ENCODE data around the gene PTPRG.

Gene PTPRG

DNA sequence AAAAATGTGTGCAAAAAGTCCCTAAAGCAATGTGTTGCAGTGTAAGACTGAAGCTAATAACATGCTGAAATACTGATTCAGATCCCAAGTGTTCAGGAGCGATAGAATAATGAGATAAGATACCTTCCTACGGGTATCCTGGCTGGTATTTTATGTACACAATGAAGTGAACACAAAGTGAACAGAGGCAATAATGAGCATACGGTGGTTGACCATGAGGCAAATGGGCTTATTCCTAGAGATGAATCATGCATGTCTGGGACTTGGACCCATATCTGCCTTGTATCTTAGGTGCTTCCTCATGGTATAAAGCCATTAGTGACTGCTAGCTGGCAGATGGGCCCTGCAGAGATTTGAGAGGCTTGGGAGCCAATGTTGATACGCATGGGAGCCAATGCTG is 21.5 kb downstream of the PTPRG start:
- TF ChIP-seq, protein P1, sequence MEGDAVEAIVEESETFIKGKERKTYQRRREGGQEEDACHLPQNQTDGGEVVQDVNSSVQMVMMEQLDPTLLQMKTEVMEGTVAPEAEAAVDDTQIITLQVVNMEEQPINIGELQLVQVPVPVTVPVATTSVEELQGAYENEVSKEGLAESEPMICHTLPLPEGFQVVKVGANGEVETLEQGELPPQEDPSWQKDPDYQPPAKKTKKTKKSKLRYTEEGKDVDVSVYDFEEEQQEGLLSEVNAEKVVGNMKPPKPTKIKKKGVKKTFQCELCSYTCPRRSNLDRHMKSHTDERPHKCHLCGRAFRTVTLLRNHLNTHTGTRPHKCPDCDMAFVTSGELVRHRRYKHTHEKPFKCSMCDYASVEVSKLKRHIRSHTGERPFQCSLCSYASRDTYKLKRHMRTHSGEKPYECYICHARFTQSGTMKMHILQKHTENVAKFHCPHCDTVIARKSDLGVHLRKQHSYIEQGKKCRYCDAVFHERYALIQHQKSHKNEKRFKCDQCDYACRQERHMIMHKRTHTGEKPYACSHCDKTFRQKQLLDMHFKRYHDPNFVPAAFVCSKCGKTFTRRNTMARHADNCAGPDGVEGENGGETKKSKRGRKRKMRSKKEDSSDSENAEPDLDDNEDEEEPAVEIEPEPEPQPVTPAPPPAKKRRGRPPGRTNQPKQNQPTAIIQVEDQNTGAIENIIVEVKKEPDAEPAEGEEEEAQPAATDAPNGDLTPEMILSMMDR (IDR thresholded peaks at IDR 0.05; ENCODE audit: insufficient read depth, low read depth, low read length, missing control alignments), result no peak
- no peak overlapping the region for H3K4me3 ChIP-seq (ENCODE audit: low read length)
- no peak for DNase-seq (ENCODE audit: low read depth)

DNA sequence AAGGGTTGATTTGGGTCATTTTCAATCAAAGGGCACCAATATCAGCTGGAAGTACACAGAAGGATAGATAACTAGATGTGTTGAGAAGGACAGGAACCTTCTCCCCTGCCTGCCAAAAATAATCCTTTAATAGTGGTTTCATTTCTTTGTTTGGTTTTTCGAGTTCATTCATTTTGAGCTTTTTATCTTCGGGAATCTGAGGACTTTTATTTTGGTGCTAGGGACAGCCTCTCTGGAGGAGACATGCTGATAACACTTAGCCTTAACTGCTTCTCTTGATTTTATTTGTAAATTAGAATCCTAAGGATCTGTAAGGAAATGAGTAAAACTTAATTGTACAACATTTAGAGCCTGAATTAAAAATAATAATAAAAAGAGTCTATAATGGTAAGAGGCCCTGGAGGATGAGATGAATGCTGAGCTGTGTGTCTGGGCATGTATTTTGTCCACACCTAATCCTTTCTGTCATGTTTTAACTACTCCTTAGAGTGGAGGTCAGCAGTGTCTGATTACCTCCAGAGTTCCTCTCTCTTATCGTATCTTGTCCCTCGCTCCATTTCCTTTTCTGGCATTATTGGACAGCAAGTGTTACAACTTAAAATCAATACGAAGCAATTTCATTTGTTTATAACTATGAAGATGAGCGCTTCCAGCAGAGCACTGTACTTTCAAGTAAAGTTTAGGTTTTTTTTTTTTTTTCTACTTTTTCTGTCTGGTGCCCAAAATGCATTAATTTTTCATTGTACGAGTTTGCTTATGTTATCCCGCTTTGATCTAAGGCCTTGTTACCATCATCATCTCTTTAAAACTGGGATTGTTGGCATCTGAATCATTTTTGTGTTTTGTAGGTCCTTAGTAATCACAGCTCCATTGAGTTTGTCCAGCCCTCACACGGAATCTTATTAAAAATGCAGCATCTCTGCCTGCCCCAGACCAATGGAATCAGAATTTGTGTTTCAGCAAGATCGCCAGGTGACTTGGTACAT is 22.8 kb downstream of the PTPRG start:
- DNase-seq (ENCODE audit: low read depth), result peak; percentile 42
- TF ChIP-seq, protein P1 (IDR thresholded peaks at IDR 0.05; ENCODE audit: insufficient read depth, low read depth, low read length, missing control alignments), result no peak
- no peak overlapping the region for H3K4me3 ChIP-seq (ENCODE audit: low read length)

DNA sequence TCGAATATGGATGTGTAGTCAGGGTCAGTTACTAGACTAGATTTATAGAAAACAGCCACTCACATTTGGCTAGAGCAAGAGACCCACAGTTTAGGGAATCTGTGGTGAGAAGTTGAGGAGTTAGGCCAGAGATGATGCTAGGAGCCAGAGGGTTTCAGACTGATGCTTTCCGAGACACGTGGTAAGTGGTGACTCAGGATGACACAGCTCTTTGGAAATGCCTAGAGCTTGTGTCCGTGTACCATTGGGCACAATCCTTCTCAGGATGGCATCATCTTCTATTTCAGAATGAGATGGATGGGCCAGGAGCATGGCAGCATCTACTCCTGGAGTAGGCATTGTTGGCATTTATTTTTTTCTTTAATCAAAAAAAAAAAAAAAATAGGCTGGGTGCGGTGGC is 28.5 kb downstream of the PTPRG start:
- H3K4me3 ChIP-seq (ENCODE audit: low read length), result no peak overlapping the region
- TF ChIP-seq, protein P1 (IDR thresholded peaks at IDR 0.05; ENCODE audit: insufficient read depth, low read depth, low read length, missing control alignments), result no peak
- DNase-seq (ENCODE audit: low read depth), result peak; percentile 91

DNA sequence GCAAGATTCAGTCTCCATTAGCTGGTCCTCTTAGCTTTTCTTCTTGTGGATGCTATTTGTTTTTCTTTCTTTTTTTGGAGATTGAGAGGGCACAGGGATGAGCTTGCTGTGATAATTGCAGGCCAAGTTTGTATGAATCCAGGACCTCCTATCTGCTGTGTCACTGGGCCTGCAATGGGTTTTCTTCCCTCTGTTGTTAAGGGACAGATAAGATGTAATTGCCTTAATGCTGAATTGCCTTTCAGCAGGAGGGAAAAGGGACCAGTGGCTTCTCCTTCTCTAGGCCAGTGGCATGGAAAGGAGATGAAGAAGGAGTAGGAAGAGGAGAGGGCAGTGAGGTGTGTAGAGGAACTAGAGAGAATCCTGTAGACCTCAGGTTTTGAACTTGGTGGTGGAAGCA is 29.9 kb downstream of the PTPRG start:
- TF ChIP-seq, protein P1 (IDR thresholded peaks at IDR 0.05; ENCODE audit: insufficient read depth, low read depth, low read length, missing control alignments), result no peak

DNA sequence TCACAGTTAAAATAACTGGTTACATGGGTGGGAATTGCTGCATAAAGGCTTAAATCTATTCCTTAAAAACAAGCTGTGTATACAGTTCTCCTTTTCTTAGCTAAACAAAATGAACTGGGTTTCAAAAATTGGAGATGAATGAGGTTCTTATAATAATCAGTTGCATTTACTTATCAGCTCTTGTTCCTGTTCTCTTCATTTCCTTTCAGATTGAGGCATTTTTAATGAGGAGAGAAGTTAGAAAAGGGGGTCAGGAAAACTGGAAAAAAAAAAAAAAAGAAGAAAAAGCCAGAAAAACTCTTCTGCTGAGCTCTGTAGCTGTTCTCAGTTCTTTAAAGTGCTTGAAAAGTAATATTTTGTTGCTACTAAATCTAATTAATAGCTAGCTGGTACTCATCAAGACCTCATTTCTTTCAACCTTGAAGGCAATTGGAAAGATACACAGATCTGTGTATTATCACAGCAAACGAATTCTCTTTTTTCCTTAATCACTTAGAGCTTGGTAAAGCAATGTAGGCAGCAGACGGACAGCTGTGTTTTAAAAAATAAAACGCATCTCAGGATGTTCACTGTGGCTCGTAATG is 32.2 kb downstream of the PTPRG start:
- no peak overlapping the region for H3K4me3 ChIP-seq (ENCODE audit: low read length)
- TF ChIP-seq, protein P1 (IDR thresholded peaks at IDR 0.05; ENCODE audit: insufficient read depth, low read depth, low read length, missing control alignments), result no peak
- no peak for DNase-seq (ENCODE audit: low read depth)

More for the DNA sequence above, 29.9 kb downstream of the PTPRG start:
- no peak overlapping the region for H3K4me3 ChIP-seq (ENCODE audit: low read length)
- no peak for DNase-seq (ENCODE audit: low read depth)

DNA sequence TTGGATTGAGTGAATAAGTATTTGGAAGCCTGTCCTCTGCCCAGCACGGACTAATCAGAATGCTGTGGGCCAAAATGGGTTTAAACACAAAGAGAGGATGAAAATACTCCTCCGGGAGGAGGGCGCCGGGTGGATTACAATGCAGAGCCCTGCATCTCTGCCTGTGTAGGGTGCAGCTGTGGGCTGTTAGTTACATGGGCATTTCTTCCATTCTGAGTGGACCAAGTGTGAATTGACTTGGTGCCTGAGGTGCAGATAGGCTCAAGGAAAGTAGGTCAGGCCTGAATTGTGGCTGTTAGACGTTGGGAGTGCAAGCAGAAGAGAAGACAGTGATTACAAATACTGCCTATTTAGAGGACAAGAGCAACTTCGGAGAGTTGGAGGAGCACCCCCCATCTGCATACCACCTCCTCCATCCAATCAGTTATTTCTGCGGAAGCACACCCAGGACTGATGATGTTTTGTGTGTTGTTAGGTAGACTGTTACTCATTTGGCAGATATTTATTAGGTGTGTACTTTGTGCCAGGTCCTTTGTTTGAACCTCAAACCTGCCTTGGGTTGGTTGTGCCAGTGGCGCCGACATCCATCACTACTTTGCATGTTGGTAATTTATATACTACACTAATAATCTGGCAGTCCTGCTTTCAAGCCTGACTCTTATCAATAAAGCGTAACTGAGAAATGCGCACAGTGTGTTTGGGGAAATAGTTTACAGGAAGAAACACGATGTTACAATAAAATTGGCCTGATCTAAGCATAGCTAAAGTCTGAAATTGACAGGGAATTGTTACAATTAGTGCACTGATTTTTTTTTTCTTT is 33.0 kb downstream of the PTPRG start:
- H3K4me3 ChIP-seq (ENCODE audit: low read length), result peak overlapping the region; percentile 2
- TF ChIP-seq, protein P1 (IDR thresholded peaks at IDR 0.05; ENCODE audit: insufficient read depth, low read depth, low read length, missing control alignments), result no peak
- no peak for DNase-seq (ENCODE audit: low read depth)
